HG03103 (cell line): ENCODE data around the gene PINK1.
A peak's percentile ranks its signal among the peaks of the same experiment; 100 is the strongest.
"Not testable (repeated sequence)": the region's sequence is repeated elsewhere in the genome, so short reads cannot be mapped to it uniquely, and the experiment has no call there.

Experiments used
- ATAC-seq: cut with Tn5 transposase; IDR thresholded peaks from one replicate; pipeline ENCODE4 v1.9.1; 2021; ENCODE audit warnings: low read depth; ENCODE audit not compliant: unreplicated experiment

Gene PINK1

DNA sequence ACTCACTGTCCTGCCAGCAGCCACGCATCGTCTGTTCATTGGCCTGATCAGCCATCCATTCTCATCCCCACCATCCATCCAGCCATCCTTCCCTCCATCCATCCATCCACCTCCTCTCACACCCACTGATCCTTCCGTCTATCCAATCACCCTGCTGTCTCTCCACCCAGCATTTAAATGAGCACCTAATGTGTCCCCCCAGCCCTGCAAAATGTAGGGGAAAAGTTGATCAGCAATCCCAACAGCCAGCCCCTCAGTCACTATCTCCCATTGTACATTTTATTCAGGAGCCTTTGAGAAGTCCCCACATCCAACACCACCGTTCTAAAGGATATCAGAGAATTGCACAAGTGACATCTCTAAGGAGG lies 39.0 kb downstream of the PINK1 start:
- ATAC-seq = no peak

DNA sequence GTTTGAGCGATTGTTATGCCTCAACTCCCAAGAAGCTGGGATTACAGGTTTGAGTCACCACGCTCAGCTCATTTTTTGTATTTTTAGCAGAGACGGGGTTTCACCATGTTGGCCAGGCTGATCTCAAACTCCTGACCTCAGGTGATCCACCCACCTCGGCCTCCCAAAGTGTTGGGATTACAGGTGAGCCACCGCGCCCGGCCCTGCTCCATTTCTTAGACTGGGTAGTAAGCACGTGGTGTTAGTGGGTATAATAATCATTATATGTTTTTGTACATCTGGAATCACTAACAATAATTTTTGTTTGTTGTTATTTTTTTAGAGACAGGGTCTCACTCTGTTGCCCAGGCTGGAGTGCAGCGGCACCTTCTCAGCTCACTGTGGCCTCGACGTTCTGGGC lies 40.4 kb downstream of the PINK1 start:
- not testable (repeated sequence) for ATAC-seq

DNA sequence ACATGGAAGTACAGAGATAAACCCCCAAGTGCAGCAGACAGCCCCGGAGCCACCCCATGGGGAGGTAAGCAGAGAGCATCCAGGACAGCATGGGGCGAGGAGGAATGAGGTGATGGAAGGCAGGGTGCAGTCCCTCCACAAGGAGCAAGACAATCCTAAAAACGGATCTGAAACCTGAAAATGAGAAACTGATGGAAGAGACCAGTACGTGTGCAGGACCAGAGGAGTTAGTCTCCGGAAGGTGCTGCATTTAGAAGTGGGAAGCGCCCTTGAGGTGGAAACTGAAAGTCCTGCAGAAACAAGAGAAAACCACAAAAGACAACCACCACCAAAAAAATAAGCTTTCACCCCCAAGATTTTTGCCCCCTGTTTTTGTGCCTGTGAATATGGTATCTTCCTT lies 45.3 kb downstream of the PINK1 start:
- peak; percentile 51 for ATAC-seq

DNA sequence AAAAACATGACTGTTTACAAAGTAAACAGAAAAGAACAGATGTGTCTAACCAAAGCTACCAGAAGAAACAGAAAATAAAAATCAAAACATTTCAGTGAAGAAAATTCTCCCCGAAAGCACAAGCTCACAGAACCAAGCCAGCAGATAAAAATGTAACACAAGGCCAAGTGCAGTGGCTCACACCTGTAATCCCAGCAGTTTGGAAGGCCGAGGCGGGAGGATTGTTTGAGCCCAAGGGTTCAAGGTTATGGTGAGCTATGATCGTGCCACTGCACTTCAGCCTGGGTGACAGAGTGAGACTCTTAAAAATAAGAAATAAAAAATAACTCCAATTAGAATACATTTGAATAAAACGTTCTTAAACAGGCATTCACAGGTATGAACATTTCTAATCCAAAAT lies 47.0 kb downstream of the PINK1 start:
- no peak for ATAC-seq

DNA sequence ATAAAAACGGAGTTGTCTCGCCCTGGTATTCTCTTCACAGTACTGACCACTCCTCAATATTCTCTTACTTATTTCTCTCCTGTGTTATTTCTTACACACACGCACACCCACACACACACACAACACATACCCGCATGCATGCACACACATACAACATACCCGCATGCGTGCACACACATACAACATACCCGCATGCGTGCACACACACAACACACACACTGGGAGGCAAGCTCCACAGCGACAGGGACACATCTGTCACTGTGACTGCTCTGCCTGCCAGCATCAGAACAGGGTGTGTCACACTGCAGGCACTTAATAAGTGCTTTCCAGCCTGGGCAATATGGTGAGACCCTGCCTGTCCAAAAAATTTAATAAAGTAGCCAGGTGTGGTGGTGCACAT lies 48.7 kb downstream of the PINK1 start:
- no peak for ATAC-seq

DNA sequence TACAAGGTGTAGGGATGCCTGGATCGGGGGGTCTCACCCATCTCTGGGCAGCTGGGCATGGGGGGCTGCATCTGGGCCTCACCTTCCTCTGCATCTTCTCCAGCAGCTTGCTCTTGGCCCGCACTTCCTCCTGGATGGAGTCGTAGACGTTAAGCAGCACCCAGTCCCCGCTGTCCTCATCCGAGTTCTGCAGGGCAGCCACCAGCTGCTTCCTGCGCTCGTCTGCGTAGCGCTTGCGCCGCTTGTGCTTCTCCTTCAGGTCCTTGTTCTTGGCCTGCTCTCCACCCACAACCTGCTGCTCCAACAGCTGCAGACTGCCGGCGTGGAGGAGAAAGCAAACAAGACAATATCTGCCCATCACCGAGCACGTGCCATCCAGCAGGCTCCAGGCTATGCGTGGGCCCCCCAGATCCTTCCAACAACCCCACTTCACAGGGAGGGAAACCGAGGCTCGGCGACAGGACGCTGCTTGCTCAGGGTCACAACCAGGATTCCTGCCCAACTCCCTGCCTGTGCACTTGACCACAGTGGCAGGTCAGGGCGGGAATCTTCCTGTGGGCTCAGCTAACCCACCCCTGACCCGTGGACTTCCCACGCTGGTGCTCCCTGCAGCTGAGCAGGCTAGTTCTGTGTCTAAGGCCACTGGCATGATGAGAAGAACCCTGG lies 49.4 kb downstream of the PINK1 start:
- no peak for ATAC-seq

DNA sequence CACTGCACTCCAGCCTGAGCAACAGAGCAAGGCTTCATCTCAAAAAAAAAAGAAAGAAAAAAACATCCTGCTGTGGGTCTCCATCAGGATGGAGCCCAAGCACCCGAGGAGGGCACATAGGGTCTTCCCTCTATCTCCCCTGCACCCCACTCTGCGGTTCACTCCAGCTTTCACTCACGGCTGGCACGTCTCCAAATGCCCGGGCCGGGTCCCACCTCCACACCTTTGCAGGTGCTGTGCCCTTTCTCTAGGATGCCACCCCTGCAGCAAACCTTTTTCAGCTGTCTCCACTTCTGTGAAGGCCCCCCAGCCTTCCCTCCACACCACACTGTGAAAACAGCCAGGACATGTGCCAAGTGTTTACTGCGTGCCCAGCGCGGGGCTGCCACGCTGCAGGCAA lies 50.4 kb downstream of the PINK1 start:
- no peak for ATAC-seq

DNA sequence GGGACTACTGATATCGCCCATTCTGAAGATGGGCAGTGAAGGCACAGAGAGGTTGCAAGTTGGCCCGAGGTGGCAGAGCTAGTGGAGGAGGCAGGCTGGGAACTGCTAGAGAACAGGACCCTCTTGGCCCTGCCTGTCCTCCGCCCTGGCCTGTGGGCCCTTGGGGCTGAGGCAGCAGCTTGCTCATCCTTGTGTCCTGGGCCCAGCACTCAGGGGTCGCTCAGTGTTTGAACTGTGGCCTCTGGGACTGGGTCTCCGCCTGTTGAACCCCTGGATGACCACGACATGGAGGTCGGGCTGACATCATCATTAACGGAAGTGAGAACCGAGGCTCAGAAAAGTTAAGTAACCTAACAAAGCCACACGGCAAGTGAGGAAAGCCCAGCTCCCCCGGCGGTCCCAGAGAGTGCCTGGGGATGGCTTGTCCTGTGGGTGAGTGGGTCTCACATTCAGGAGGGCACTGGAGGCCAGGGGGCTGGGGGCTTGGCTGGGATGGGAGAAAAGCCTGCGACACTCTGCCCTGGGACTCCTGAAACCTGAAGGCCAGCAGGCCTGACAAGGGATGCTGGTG lies 50.9 kb downstream of the PINK1 start:
- ATAC-seq = no peak

DNA sequence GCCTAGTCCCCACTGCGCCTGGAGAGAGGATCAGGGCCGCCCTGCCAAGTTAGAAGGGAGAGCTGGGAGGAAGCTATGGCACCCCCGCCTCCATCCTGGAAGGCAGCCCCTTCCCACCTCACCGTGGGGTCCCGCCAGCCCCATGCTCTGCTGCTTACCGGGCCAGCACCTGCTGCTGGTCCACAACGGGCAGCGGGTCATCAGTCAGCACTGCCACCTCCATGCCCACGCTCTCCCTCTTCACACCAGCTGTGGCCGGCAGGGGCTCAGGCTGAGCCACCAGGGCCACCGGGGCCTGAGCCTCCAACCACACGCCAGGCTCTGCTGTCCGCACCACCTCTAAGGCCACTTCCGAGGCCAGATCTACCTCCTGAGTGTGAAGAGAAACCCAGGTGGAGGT lies 51.4 kb downstream of the PINK1 start:
- no peak for ATAC-seq

DNA sequence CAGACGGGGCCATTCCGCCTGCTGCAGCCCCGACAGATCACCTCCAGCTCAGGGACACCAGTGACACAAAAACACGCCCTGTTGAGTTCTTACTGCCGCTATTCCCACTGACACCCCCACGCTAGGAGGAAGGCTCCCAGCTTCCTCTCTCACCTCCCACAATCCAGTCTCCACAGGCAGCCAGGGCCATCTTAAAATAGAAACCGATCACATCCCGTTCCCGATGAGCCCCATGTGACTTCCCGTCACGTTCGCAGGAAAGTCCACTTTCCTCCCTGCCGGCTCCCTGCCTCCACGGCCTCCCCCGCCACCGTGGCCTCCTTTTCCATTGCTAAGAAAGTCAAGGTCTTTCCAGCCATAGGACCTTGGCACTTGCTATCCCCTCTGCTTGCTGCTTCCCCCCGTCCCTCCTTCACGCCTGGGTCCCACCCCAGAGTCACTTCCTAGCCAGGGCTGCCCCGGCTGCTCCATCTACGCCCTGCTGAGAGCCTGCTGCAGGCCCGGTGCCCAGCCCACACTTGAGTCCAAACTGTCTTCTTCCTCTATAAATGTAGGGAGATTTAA lies 51.9 kb downstream of the PINK1 start:
- ATAC-seq = no peak

DNA sequence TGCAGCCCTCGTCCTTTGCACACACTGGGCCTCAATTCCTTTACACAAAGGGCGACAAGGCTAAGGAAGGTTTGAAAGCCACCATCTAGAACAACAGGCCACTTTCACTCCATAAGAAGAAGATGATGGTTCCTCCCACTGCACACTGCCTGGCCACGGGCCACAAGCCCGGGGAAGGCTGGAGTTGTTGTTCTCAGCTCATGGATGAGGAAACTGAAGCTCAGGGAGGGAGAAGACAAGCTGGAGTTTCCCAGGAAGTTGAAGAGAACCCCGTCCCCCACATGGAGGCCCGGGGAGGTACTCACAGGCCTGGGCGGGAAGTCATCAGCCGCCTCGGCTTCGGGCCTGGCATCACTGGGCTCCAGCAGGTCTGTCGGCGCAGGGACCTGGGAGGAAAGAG lies 52.5 kb downstream of the PINK1 start:
- ATAC-seq = no peak

DNA sequence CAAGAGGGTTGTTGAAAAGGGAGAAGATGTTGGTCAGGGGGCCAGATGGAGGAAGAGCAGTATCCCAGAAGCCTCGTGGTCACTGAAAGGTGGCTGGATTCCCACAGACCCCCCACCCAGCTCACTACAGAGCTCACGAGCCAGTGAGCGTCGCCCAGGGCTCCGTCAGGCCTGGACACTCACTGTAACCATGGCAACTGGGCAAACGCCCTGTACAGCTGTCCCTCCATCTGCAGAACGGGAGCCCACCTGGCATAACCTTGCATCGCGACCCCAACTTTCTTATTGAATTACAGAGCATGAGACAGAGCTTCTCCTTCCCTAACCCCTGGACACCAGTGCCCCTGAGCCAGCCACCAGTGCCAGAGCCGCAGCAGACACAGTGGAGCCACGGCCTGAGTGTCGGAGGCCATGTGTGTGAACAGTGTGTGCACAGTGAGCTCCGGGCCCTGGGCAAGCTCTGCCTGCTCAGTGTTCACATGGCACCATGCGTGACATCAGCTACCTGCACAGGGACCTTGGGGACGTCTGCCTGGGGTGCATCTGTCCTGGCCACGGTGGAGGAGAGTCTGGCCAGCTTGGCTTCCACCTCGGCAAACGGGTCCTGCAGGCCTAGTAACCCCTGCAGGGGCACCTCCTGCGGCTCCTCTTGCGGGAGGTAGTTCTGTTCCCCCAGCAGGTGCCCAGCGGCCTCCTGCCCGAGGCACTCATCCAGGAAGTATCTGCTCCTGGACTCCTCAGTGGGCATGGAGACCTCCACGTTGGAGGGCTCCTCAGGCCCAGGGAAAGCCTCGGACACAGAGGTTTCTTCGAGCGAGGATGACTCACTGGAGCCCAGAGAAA lies 53.8 kb downstream of the PINK1 start:
- no peak for ATAC-seq

DNA sequence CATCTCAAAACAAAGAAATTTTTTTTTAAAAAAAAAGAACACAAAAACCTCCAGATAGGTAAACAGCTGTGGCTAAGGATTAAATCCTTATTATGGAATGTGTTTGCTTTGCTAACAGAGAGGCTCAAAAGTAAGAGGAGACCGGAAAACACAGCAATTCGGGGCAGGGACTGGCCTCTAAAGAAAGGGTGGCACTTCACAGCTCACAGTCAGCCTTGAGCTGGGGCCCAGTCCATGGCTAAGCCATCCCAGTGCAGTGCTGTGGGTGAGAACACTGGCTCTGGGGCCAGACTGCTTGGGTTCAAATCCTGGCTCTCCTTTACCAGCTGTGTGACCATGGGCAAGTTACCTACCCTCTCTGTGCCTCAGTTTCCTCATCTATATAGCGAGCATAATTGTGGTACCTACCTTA lies 56.4 kb downstream of the PINK1 start:
- no peak for ATAC-seq

DNA sequence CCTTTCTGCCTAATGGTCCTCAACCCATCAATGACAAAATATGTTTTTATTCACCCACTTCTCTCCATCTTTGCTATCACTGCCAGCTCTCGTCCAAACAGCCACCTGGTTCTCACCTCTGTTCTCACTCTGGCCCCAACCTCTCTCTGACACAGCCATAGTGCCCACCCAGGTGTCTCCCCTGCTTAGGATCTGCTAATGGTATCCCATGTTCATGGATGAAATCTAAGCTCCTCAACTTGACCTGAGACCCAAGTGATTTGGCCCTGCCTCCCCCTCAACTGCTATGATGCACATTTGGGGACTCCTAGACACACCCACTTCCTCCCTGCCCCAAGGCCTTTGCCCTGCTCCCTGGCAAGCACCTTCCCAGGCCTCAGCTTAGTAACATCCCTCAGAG lies 58.6 kb downstream of the PINK1 start:
- ATAC-seq = no peak

DNA sequence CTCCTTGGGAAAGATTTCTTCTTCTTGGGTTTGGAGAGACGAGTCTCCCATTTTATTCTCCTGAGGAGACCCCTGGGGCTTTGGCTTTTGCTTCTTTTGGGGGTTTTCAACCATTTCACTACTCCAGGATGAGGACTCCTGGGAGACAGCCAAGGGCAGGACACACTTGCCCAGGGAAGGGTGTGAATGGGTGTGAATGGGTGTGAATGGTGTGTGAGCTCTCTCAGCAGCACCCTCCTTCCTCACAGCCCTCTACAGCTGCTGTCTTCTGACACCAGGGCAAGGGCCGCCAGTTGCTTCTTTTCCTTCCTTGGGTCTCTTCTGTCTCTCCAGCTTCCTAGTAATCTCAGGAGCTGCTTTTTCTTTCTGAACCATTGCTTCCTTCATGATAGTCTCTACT lies 60.4 kb downstream of the PINK1 start:
- ATAC-seq = no peak

DNA sequence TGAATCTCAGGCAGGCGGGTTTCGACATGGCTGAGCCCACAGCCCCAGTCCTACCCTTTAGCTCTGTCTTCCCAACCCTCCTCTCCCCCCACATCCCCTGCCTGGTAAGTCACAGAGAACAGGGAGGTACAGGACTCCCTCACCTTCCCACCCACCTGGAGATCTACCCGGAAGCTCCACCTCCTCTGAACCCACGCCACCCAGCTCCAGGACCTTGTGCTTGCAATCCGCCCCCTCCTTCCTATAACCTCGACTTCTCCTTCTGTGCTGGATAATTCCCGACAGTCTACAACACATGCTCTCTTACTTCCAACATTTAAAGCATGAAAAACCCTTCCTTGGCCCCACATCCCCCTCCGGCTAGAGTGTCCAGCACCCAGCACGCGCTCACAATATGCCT lies 62.3 kb downstream of the PINK1 start:
- ATAC-seq = no peak

DNA sequence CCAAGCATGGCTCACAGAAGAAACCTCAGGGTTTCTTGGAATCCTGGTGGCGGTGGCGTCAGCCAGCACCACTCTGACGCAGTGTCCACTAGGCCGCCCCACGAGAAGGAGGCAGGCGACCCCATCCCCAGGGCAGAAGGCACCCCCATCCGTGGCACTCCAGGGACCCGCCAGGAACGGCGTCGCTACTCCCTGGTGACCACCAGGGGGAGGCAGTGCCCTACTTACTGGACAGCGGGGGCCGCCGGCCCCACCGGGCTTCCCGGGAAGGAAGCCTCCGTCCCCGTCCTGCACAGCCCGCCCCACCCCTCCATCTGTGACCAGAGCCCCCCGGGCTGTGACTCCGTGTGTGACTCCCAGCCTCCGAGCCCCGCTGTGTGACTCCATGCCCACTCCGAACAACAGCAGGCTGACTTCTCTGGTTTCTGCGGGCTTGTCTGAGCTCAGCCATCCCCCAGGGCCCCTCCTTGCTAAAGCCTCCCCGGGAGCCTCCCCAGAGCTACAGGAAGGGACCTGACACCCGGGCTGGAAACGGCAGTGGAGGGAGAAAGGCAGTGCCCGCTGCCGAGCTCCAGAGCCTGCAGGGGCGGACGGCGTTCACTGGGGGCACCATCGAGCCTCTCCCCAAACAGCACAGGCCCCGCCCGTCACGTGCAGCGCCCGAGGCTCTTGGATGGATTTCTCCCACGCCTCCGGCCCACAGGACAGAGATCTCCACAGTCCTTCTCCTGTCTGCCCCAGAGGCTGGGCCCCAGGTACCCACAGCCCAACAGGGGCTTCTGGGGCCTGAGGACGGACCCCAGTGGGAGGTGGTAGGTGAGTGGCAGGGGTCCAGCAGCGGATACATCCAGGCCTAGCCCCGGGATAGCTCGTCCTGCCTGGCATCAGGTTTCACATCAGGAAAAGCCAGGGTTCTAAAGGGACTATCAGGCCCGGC lies 63.4 kb downstream of the PINK1 start:
- ATAC-seq = no peak

DNA sequence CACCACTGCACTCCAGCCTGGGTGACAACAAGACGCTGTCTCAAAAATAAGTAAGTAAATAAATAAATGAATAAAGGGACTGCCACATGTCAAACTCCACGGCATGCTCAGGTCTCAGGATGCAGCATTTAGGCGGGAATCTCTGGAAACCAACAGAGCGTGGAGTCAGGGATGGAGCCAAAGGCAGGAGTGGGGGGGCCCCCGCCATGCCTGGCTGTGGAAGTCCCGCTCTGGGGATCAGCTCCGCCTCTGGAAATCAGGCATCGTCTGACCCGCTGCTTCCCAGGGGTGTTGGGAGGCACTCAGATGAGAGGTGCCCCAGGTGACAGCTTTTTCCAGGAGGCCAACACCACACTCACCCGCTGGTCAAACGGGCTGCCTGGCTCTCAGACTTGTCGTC lies 64.3 kb downstream of the PINK1 start:
- no peak for ATAC-seq

DNA sequence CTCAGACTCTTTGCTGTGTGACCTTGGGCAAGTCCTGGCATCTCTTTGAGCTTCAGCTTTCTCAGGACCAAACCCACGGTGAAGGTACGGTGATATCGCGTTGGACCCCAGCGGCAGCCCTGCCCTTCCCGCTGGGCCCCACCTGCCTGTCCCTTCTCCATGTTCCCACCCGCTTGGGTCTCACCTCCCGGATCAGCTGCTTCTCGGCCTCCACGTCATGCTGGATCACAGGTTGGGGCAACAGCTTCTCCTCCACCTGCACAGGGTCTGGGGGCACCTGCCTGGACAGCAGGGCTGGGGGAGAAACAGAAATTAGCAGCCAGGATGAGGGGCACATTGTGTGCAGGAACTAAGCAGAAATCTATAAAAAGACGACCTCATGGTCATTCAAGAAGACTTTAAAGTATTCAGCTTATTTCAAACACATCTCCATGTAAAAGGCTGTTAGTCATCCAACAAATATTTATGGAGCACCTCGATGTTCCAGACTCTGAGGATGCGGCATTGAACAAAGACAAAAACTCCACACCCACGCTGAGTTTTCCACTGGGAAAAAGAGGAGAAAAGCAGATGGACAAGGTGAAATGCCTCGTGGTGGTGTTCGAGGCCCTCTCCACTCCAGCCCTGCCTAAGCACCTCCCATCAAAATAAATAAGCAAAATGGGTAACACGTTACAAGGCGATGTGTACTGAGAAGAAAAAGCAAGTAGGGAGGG lies 65.1 kb downstream of the PINK1 start:
- no peak for ATAC-seq

DNA sequence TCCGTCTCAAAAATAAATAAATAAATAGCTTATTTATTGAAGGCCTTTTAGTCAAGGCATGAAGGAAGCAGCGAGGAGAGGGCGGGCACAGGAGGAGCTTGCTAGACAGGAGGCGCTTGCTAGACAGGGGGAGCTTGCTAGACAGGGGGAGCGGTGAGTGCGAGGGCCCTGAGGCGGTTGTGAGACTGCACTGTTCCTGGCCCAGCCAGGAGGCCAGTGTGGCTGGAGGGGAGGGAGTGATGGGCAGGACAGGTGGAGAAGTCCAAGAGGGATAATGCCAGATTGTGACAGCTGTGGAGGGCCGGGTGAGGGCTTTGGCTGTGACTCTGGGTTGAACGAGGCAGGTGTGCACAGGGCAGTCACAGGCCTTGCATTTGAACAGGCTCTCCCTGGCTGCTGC lies 66.3 kb downstream of the PINK1 start:
- no peak for ATAC-seq
